NCI-H345 (cell line): ENCODE results near the gene CYP2C8.
"Not testable (repeated sequence)": the region's sequence is repeated elsewhere in the genome, so short reads cannot be mapped to it uniquely, and the experiment has no call there.

Source experiments
- DNase-seq: peaks from one replicate; lab custom pipeline; 2025; lab: John Stamatoyannopoulos, UW

Gene CYP2C8

DNA sequence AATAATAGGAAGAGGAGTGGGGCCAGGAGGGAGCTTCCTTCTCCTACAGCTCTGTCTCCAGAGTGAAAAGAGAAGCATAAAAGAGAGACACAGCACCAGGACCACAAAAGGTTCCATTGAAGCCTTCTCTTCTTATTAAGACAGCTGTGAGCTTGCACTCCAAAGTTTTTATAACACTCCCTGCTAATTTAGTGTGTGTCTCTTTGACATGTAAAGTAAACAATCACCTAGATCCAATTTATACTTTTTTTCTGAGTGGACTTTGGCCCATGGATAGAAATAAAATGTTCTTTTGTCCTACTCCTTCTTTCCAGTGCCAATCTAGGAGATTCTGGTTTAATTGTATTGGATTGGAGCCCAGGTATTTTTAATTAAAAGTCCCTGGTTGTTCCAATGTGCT lies at the start of gene CYP2C8:
TSS of gene CYP2C8 (minus strand) at position 212 of the 400 bp plus-strand sequence. CDS start at position 117, 95 bp downstream.
- no peak for DNase-seq

DNA sequence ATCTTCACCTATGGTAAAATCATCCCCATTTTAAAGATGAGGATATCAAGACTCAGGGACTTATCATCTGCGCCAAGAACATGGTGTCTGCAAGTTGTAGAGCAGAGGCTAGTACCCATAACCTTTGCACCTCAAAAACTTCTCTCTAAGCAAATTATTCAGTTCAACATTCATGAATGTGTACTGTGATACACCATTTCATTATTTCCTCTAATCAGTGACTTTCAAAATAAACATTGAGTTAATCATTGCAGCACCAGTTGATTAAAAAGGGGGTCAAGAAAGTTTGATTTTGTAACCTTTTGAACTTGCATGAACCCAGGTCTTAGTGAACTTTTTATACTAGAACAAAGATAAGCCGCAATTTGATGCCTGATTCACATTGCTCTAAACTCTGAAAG lies 47.6 kb upstream of the CYP2C8 start:
- DNase-seq: no peak

DNA sequence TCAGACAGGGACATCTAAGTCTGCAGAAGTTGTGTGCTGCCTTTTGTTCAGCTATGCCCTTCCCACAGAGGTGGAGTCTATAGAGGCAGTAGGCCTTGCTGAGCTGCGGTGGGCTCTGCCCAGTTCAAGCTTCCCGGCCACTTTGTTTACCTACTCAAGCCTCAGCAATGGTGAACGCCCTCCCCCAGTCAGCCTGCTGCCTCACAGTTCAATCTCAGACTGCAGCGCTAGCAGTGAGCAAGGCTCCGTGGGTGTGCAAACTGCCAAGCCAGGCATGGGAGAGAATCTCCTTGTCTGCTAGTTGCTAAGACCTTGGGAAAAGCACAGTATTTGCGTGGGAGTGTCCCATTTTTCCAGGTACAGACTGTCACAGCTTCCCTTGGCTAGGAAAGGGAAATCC lies 41.5 kb upstream of the CYP2C8 start:
- not testable (repeated sequence) for DNase-seq

DNA sequence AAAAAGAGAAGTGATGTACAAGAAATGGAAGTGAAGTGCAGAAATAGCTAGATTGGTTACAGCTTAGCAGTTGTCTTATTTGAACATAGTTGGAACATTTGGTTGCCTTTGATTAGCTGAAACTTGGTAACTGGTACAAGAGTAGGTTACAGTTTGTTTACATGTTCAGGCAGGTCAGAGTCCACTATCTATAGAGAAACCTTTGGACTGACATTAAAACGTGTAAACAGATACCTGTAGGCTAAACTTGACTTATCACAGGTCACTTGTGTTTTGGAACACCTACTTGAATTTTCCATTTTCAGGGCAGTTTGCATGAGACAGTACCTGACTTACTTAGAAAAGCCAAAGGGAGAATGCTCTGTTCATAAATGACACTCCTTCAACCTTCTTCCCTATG lies 28.5 kb upstream of the CYP2C8 start:
- no peak for DNase-seq

DNA sequence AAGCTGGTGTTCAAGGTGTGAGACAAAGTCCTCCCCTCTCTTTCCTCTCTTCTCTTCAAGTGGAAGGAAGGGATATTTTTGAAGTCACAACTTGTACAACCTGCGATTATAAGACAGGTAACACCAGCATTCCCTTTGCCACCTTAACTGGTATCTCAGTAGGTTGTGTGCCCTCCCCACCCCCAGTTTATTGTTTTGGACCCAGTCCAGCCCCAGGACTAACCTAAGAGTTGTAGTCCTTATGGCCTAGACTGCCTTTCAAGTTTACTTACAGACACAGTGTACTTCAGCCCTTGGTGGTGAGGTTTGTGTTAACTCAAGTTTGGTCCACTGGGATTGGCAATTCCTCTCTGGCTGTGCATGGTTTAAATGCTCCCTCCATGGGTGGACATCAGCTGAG lies 26.8 kb upstream of the CYP2C8 start:
- no peak for DNase-seq

DNA sequence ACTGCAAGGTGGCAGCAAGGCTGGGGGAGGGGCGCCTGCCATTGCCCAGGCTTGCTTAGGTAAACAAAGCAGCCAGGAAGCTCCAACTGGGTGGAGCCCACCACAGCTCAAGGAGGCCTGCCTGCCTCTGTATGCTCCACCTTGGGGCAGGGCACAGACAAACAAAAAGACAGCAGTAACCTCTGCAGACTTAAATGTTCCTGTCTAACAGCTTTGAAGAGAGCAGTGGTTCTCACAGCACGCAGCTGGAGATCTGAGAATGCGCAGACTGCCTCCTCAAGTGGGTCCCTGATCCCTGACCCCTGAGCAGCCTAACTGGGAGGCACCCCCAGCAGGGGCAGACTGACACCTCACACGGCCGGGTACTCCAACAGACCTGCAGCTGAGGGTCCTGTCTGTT lies 10.3 kb upstream of the CYP2C8 start:
- DNase-seq: not testable (repeated sequence)

DNA sequence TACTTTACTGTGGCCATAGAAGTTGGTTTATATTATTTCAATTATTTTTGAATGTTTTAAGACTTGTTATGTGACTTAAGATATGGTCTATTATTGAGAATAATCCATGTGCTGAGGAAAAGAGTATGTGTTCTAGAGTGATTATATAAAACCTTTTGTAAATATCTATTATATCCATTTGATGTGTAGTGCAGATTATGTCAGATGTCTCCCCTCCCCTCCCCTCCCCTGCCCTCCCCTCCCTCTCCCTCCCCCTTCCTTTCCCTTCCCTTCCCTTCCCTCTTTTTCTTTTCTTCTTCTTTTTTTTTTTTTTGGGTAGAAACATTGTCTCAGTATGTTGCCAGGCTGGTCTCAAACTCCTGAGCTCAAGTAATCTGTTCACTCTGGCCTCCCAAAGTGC lies 8.3 kb upstream of the CYP2C8 start:
- no peak for DNase-seq

DNA sequence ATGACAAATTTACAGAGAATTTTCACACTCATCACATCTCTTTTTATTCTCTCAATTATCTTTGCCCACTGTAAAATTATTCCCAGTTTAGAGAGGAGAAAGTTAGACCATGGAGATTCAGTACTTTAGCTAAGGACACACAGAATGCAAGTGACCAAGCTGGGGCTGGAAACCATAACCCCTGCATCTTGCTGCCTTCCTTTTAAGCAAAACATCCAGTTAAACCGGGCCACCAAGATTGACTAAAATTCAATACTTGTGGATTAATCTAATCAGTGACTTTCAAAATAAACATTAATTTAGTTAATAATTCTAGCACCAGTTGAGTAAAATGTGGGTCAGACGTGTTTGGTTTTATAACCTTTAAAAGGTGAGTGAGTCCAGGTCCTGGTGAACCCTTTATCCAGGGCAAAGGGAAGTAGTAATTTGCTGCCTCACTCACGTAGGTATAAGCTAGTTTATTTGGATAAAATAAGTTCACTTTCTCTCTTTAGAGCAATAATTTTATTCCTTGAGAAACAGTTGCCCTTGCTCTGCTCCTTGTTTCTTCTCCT lies 1.9 kb upstream of the CYP2C8 start:
- no peak for DNase-seq

DNA sequence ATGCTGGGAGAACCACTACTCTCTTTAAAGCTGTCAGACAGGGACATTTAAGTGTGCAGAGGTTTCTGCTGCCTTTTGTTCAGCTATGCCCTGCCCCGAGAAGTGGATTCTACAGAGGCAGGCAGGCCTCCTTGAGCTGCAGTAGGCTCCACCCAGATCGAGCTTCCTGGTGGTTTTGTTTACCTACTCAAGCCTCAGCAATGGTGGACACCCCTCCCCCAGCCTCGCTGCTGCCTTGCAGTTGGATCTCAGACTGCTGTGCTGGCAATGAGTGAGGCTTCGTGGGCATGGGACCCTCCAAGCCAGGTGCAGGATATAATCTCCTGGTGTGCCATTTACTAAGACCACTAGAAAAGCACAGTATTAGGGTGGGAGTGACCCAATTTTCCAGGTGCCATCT lies 5.2 kb downstream of the CYP2C8 start:
- not testable (repeated sequence) for DNase-seq

DNA sequence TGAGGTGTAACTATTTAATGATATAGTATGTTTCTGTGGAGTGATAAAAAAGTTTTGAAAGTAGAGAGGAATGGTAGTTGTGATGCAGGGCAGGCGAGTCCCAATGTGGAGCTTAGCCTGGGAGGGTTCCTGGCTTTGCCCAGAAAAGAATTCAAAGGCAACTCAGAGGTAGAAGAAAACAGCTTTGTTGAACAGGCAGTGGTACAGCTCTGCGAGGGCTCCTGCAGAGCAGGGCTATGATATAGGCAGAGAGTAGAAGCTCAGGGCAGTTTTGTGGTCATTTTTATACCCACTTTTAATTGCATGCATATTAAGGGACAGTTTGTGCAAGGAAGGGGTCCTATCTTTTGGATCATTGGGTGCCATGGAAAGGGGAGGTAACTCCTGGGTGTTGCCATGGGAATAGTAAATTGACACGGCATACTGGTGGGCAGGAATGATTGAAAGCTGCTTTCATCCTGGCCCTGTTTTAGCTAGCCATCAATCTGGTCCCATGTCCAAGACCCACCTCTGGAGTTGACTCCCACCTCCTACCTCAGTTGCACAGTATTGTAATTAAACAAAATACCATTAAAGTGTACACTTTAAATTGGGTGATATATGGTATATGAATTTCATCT lies 12.4 kb downstream of the CYP2C8 start:
- no peak for DNase-seq

DNA sequence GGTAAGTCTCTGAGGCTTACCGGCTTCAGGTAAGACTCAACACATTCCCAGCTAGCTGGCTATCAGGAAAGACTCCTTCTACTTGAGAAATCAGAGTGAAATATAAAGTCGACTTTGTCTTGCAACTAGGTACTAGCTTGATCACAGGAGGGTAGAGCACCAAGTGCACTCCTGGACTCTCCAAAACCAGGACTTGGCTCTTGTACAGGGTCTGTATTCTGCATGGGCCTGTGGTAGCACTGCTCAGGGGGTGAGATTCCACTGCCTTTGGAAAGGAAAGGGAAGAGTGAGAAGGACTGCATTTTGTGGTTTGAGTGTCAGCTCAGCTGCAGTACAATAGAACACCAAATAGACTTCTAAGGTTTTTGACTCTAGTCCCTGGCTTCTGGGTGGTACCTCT lies 19.4 kb downstream of the CYP2C8 start:
- no peak for DNase-seq

DNA sequence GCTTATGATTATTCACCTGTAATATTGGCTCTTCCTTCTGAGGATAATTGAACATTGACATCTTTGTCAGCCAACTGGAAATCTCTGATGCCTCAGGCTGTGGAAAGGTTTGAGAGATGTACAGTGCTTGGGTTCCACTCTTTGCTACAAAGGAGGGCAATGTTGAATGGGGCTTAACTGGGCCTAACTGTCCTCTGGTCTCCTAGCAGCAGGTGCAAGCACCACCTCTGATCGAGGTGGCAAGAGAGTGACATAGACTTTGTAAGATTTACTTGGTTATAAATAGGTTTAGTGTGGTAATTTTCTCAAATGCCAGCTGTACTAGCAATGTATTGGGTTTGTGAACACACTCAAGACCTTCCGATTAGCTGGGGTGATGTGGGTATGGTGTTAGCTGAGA lies 21.1 kb downstream of the CYP2C8 start:
- DNase-seq: no peak

DNA sequence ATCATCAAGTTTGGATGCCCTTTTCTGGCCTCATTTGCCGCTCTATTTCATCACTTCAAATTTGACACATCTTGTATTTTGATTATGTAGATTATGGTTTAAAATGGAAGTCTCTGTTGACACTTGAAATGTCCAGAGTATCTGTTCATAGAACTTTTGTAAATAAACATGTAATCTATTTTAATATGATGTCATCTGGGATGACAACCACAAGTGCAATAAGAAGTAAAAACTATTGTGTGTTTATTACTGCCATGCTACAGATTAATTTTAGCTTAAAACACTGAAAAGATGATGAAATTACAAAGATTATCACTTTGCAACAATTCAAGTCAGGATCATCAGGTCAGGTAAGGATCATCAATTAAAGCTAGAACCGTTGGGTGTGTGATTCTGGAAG lies 30.0 kb downstream of the CYP2C8 start:
- no peak for DNase-seq

DNA sequence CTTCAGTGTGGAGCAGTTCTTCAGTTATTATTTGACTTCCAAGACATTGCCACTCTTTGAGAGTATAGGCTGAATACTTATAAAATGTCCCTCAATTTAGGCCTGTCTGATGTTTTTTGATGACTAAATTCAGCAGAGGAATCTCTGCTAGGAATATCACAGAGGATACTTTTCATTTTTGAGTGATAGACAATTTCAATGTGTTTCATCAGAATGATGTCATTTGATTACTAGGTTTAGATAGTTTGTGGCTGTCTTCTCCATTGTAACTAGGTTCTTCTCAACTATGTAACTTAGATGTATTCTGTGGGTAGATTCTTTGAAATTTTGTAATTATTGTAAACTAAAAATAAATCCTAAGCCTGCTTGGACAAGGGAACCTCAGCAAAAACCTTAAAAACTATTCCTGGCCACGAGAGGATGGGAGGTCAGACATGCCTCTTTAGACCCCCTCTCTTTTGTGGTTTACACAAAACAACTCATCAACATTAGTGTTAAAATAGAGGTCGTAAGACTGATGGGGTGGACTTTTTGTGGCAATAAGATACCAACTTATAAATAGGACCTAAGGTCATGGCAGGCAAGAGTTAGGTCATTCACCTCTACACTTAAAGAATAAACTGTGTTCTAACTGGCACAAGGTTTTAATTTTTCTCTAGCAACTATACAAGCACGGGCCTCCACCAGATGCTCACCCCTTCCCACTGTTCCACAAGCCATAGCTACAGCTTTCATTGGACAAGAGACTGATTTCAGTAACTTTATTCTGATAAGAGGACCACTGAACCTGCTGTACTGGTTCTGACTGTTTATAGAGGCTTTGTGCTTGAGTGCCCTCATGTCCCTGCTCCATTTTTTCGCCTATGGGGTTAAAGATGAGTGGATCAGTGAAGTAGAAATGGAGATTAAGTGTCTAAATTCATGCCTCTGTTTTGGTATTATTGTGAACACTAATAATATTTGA lies 33.7 kb downstream of the CYP2C8 start:
- DNase-seq: no peak

DNA sequence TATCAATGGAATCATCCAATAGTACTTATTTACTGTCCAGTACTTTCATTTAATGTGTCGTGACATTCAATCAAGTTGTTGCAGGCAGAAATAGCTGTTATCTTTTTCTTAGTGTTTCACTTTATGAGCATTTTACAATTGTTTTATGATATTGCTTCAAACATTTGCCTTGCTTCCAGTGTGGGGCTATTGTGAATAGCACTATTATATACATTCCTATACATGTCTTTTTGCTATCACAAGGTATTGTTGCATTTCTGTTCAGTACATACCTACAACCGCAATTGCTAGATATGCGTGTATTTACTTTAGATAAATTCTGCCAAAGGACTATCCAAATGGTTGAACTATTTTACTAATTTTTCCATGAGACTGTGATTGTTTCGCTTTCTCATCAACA lies 34.9 kb downstream of the CYP2C8 start:
- no peak for DNase-seq

DNA sequence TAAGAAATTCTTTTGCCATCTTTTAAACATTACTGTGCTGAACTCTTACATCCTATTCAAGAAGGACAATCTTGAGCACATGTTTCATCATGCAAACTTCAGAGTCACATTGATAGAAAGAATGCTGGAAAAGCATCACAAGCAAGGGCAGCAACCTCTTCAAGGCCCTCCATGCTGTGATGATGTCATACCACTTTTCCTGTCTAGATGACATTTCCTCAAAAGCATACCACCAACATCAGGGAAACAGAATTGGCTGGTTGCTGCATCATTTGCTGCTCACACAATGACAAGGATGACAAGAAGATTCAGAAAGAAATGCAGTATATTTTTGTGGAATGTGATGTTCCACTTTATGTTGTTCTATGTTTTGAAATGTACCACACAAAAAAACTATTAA lies 37.6 kb downstream of the CYP2C8 start:
- no peak for DNase-seq

DNA sequence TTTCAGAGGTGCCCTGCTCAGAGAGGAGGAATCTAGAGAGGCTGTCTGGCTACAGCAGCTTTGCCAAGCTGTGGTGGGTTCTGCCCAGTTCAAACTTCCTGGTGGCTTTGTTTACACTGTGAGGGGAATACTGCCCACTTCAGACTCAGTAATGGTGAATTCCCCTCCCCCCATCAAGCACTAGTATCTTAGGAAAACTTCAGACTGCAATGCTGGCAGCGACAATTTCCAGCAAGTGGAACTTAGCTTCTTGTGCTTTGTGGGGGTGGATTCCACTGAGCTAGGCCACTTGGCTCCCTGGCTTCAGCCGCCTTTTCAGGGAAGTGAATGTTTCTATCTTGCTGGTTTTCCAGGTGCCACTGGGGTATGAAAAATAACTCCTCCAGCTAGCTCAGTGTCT lies 42.8 kb downstream of the CYP2C8 start:
- DNase-seq: no peak

DNA sequence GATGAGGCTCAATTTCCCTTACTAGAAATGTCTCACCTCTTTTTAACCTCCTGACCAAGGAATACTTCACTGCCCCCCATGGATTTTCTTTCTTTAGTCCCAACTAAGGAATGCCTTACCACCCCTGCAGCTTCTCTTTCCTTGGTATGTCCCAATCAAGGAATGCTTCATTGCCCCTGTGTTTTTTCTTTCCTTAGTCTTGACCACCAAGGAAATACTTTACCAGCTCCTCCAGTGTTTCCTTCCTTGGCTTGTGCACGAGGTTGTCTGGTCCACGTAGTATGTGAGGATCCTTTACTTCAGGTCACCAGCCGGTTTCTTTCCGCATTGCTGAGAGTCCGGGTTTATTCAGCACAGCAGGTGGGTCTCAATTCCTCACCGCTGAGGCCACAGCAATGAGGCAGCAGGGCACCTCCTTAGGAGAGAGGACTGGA lies 71.5 kb downstream of the CYP2C8 start:
- no peak for DNase-seq

DNA sequence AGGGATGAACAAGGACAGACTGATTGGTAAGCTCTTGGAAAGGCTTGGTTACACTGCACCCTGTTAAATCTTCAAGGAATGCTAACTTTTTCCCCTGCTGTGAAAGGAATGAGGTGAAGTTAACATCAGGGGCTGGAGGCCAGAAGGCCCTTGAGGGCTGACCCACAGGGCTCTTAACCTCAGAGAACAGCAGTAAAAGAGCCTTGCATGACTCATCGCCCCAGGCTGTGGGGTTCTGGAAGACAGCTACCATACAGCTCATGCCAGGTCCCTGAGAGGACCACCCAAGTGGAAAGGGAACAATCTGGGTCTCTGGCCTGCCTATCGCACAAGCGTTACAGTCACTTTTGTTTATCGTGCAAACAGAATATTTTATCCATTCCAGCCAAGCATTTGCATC lies 76.5 kb downstream of the CYP2C8 start:
- no peak for DNase-seq

DNA sequence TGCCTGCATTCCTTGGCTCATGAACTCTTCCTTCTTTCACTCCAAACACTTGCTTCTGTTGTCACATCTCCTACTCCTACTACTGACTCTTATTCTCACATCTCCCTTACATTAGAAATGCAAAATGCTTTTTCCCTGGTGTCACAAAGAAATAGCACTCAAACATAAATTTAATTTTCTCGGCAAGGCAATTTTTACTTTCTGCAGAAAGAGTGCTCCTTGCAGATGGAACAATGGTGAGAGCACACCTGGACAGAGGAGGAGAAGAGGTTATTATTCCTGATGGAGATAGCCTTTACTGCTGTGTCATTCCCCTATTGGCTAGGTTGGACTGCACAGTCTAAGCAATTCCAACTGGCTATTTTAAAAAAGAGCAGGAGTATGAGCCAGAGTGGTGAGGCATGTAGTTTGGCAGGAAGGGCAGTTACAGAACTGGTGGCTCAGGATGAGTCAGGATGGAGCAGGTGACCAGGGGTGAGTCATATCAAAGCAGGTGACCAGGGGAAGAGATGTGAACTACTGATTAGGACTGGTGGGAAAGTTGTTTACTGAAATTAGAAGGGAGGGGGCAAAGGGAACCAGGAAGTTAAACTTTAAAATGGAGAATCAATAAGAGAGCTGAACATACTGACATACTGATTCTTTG lies 77.9 kb downstream of the CYP2C8 start:
- DNase-seq: no peak

DNA sequence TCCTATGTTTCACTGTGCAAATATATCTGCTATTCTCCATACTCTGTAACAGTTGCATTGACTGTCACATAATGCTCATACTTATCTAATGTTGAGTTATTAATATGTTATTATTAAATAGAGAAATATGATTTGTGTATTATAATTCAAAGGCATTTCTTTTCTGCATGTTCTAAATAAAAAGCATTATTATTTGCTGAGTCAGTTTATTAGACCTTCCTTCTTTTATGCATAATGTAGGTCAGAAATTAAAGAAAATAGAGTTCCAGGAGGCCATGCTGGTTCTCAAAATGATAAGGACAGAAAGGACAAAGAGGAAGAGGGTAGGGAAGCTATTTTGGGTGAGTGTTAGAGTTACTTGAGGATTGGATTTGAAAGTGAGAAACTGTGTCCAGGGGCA lies 80.1 kb downstream of the CYP2C8 start:
- no peak for DNase-seq
